ENCODE measurements around the gene ESR1.
"Not testable (repeated sequence)": the region's sequence is repeated elsewhere in the genome, so short reads cannot be mapped to it uniquely, and the experiment has no call there.

ESR1 gene

DNA sequence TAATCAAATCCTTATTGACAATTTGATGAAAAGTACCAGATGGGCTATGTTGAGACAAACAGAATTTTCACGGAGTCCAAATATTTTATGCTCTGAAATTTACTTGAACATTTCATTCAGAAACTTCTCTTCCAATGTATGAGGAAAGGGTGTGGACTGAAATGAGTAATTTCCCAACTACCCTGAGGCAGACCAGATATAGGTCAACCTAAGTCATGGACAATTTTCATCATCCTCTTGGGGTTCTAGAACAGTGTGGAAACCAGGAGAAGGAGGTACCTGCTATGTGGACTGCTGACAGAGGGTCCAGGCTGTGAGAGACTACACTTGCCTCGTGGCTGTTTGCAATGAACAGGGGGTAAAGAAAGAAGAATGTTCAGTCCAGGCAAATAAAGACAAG lies 323.0 kb downstream of the ESR1 start:
- no peaks in the 10 kb centered on the region for H3K27me3 Mint-ChIP-seq
- CTCF ChIA-PET: no interaction called here
- H3K36me3 Mint-ChIP-seq: peaks cover 66% of the 10 kb centered on the region
- no peak for DNase-seq
- no peak overlapping the region for H3K4me3 Mint-ChIP-seq
- H3K9me3 Mint-ChIP-seq: no peaks in the 10 kb centered on the region
- peaks cover 2% of the 10 kb centered on the region for H3K4me1 Mint-ChIP-seq
- no peak overlapping the region for H3K27ac Mint-ChIP-seq

GRCh38 chr6:152135755-152136448 lies 328.4 kb downstream of the ESR1 start:
- Mint-ChIP-seq H3K27me3 (no peaks in the 10 kb centered on the region), H3K4me1 (no peaks in the 10 kb centered on the region), H3K4me3 (no peak overlapping the region), H3K36me3 (peaks cover 77% of the 10 kb centered on the region), H3K9me3 (no peaks in the 10 kb centered on the region), H3K27ac (peak overlapping the region; percentile 4)
- CTCF ChIA-PET: interaction anchor here (1.4 to 2.4 kb wide), 2 partner anchors 11 to 132 kb away, joined by 3 to 6 read pairs; no protein-coding TSS in a partner anchor
- DNase-seq: no peak

DNA sequence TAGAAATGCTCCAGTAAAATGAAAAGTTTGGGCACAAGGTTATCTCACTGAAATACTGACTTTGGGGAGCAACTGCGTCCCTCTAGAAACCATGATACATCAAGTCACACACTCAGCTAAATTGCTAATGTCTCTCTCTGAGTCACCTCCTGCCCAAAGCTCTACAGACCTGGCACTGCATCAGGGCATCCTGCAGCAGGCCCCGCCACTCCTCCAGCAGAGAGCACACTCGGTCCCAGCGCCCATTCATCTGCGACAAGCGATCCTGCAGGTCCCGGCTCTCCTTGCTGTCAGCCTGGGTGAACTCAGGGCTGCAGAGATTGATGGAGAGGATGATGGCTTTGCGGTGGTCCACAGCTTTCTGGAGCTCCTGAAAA lies 329.0 kb downstream of the ESR1 start:
- no peaks in the 10 kb centered on the region for H3K27me3 Mint-ChIP-seq
- H3K27ac Mint-ChIP-seq: no peak overlapping the region
- DNase-seq: no peak
- H3K36me3 Mint-ChIP-seq: peaks cover 73% of the 10 kb centered on the region
- CTCF ChIA-PET: interaction anchor here (1.4 to 2.4 kb wide), 2 partner anchors 12 to 132 kb away, joined by 3 to 6 read pairs; no protein-coding TSS in a partner anchor
- H3K4me3 Mint-ChIP-seq: no peak overlapping the region
- H3K9me3 Mint-ChIP-seq: no peaks in the 10 kb centered on the region
- H3K4me1 Mint-ChIP-seq: no peaks in the 10 kb centered on the region

DNA sequence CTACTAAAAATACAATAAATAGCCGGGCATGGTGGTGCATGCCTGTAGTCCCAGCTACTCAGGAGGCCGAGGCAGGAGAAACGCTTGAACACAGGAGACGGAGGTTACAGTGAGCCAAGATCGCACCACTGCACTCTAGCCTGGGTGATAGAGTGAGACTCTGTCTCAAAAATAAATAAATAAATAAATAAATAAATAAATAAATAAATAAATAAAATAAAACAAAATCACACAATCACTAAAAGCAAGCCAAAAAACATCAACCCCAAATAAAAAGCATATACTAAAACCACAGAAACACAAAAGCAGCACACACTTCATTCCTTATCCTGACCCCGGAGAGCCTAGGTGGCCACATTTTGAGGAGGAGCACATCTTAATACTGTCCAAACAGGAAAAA lies 330.9 kb downstream of the ESR1 start:
- H3K4me3 Mint-ChIP-seq, H3K27me3 Mint-ChIP-seq, CTCF ChIA-PET, H3K4me1 Mint-ChIP-seq, DNase-seq, H3K9me3 Mint-ChIP-seq, H3K27ac Mint-ChIP-seq: not testable (repeated sequence)
- peaks cover 69% of the 10 kb centered on the region for H3K36me3 Mint-ChIP-seq

DNA sequence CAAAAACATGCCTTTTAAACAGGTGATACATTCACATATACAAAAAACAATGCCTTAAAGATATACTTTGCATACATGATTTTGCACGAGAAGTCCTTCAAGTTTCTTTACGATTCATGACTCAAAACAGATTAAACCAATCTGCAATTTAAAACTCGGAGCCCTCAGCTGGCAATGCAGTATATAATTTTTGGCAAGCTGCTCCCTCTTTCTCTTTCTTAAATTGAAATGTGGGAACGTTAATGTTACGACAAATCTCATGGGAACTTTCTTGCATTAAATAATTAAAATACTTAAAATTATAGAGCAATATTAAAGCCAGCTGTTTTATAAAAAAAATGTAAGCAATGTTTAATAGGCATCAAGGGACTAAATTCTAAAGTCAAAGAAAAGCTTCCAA lies 334.6 kb downstream of the ESR1 start:
- Mint-ChIP-seq H3K27ac (no peak overlapping the region), H3K36me3 (peaks cover 59% of the 10 kb centered on the region), H3K4me1 (no peaks in the 10 kb centered on the region), H3K9me3 (no peaks in the 10 kb centered on the region), H3K4me3 (no peak overlapping the region), H3K27me3 (no peaks in the 10 kb centered on the region)
- CTCF ChIA-PET: no interaction called here
- no peak for DNase-seq

GRCh38 chr6:152143359-152143758 lies 335.9 kb downstream of the ESR1 start:
- no peak overlapping the region for H3K27ac Mint-ChIP-seq

DNA sequence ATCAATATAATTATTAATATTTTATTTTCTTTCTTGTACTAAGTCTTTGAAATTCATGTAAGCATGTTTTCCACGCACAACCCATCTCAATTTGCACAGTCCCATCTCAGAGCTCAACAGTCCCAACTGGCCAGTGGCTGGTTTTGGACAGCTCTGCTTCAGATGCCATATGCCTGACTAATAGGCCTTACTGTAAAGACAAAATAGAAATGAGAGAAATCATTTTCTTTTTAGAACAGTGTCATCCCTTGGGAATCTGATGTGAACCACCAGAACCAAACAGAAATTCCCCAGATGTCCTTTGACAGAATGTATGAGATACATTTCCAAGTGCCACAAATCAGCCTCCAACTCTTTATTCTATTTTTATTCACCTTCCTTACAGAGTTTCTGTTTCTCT lies 338.9 kb downstream of the ESR1 start:
- no peak overlapping the region for H3K27ac Mint-ChIP-seq
- DNase-seq: no peak
- H3K4me3 Mint-ChIP-seq: no peak overlapping the region
- no peaks in the 10 kb centered on the region for H3K27me3 Mint-ChIP-seq
- no peaks in the 10 kb centered on the region for H3K9me3 Mint-ChIP-seq
- H3K4me1 Mint-ChIP-seq: no peaks in the 10 kb centered on the region
- peaks cover 61% of the 10 kb centered on the region for H3K36me3 Mint-ChIP-seq
- CTCF ChIA-PET: no interaction called here

More at GRCh38 chr6:152143359-152143758, 335.9 kb downstream of the ESR1 start:
- CTCF ChIA-PET: no interaction called here
- no peak for DNase-seq
- Mint-ChIP-seq H3K4me1 (no peaks in the 10 kb centered on the region), H3K4me3 (no peak overlapping the region), H3K9me3 (no peaks in the 10 kb centered on the region), H3K36me3 (peaks cover 59% of the 10 kb centered on the region), H3K27me3 (no peaks in the 10 kb centered on the region)

GRCh38 chr6:152147269-152147668 lies 339.8 kb downstream of the ESR1 start:
- CTCF ChIA-PET: no interaction called here
- no peak overlapping the region for H3K4me3 Mint-ChIP-seq
- peaks cover 70% of the 10 kb centered on the region for H3K36me3 Mint-ChIP-seq
- no peak for DNase-seq
- no peaks in the 10 kb centered on the region for H3K4me1 Mint-ChIP-seq
- H3K27ac Mint-ChIP-seq: no peak overlapping the region
- H3K27me3 Mint-ChIP-seq: no peaks in the 10 kb centered on the region
- H3K9me3 Mint-ChIP-seq: no peaks in the 10 kb centered on the region

DNA sequence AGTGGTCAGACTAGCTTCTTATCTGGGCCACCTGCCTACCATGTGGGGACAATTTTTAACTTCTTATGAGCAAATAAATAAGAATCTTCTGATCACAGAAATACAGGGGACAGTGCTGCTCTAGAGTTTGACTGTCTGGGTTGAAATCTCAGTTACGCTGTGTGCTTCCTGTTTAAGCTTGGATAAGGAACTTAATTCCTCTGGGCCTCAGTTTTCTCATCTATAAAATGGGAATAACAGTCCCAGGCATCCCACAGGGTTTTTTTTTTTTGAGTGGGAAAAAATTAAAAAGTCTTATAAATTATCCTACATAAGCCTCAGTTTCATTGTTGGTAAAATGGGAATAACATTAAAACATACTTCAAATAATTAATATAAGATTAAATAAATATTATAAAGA lies 340.9 kb downstream of the ESR1 start:
- no peak overlapping the region for H3K27ac Mint-ChIP-seq
- no peaks in the 10 kb centered on the region for H3K4me1 Mint-ChIP-seq
- peaks cover 62% of the 10 kb centered on the region for H3K36me3 Mint-ChIP-seq
- no peak overlapping the region for H3K4me3 Mint-ChIP-seq
- H3K27me3 Mint-ChIP-seq: no peaks in the 10 kb centered on the region
- no peak for DNase-seq
- no peaks in the 10 kb centered on the region for H3K9me3 Mint-ChIP-seq
- CTCF ChIA-PET: no interaction called here

DNA sequence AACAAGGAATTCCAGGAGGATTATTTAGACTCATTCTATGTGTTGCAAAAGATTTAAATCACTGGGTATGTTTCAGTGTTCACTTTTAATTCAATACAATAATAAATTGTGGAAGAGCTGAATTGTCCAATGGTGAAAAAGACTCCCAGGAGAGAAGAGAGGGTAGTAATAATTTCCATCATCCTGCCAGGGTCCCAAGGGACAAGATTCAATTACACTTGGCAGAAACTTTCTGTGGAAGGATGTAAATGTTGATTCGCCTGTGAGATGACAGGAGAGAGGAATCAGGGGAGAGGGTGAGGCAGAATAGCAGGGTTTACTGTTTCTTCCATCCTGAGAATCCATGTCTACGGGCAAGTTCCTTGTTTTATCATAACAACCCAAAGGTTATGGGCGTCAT lies 342.7 kb downstream of the ESR1 start:
- Mint-ChIP-seq H3K4me1 (no peaks in the 10 kb centered on the region), H3K27ac (peak overlapping the region; percentile 50), H3K4me3 (no peak overlapping the region), H3K36me3 (peaks cover 63% of the 10 kb centered on the region), H3K27me3 (no peaks in the 10 kb centered on the region), H3K9me3 (no peaks in the 10 kb centered on the region)
- DNase-seq: no peak
- CTCF ChIA-PET: no interaction called here

DNA sequence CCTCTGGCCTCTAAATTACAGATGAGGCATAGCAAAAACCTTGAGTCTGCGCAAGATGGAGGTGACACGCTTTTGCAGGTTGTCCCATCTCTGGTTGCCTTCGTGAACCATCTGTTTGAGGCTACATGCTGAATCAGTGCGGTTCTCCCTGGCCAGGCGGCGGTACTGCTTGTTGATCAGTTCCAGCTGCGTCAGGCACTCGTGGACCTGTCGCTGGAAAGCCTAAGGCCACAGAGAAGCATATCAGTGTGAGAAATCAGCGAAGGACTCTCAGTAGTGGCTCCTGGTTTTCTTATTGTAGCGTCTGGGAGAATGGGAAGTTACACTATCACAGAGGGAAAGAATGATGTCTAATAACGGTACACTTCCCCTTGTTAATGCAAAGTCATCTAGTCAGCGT lies 344.4 kb downstream of the ESR1 start:
- CTCF ChIA-PET: no interaction called here
- Mint-ChIP-seq H3K9me3 (no peaks in the 10 kb centered on the region), H3K27ac (no peak overlapping the region), H3K4me1 (no peaks in the 10 kb centered on the region), H3K36me3 (peaks cover 65% of the 10 kb centered on the region), H3K4me3 (no peak overlapping the region), H3K27me3 (no peaks in the 10 kb centered on the region)
- DNase-seq: no peak

DNA sequence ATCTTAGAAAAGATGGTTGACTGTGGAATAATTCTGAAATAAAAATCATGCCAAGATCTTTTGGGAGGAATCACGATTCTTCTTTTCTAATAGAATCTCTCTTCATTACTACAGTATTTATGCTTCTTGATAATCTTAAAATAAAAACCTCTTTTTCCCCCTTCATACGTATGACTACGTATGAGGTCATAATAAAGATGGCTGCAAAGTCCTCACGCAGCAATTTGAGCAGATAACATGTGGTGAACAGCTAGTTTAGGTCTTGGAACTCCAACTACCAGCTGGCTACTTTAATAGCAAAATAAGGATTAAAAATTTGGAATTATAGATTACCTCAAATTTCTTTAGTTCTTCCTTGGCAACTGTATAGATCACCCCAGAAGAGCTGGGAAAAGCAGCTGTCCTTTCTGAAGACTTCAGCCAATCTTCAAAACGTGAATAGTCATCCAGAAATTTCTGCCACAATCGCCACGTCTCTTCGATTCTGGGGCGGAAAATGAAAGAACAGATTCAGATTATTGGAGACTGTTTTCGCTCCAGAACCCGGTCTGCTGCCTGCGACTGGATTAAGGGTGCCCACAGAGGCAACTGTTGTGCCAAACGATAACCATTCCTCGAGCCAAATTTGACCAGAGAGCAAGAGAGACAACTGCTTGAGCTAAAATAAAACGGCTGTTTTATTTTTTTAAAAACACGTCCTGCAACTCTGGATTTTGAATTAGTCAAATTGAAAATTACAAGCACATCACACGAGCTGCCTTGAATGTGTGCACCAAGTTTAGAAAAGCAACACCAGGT lies 347.3 kb downstream of the ESR1 start:
- H3K27ac Mint-ChIP-seq: no peak overlapping the region
- CTCF ChIA-PET: interaction anchor here (1.3 kb wide), 1 partner anchor 114 kb away, joined by 3 read pairs; no protein-coding TSS in a partner anchor

GRCh38 chr6:152155792-152156191 lies 348.3 kb downstream of the ESR1 start:
- CTCF ChIA-PET: no interaction called here
- peak overlapping the region; percentile 29 for H3K27ac Mint-ChIP-seq

More for the DNA sequence above, 347.3 kb downstream of the ESR1 start:
- Mint-ChIP-seq H3K4me3 (no peak overlapping the region), H3K27me3 (no peaks in the 10 kb centered on the region), H3K36me3 (peaks cover 56% of the 10 kb centered on the region), H3K9me3 (no peaks in the 10 kb centered on the region), H3K4me1 (no peaks in the 10 kb centered on the region)
- no peak for DNase-seq

GRCh38 chr6:152160346-152160745 lies 352.9 kb downstream of the ESR1 start:
- H3K27me3 Mint-ChIP-seq: no peaks in the 10 kb centered on the region
- no peaks in the 10 kb centered on the region for H3K9me3 Mint-ChIP-seq
- CTCF ChIA-PET: interaction anchor here (1.4 kb wide), 1 partner anchor 470 kb away, joined by 3 read pairs; no protein-coding TSS in a partner anchor
- no peak for DNase-seq
- no peaks in the 10 kb centered on the region for H3K4me1 Mint-ChIP-seq
- no peak overlapping the region for H3K4me3 Mint-ChIP-seq
- no peak overlapping the region for H3K27ac Mint-ChIP-seq
- peaks cover 45% of the 10 kb centered on the region for H3K36me3 Mint-ChIP-seq

More at GRCh38 chr6:152155792-152156191, 348.3 kb downstream of the ESR1 start:
- no peak overlapping the region for H3K4me3 Mint-ChIP-seq
- peaks cover 51% of the 10 kb centered on the region for H3K36me3 Mint-ChIP-seq
- no peak for DNase-seq
- H3K4me1 Mint-ChIP-seq: no peaks in the 10 kb centered on the region
- H3K9me3 Mint-ChIP-seq: no peaks in the 10 kb centered on the region
- no peaks in the 10 kb centered on the region for H3K27me3 Mint-ChIP-seq

- Mint-ChIP-seq H3K36me3 (peaks cover 47% of the 10 kb centered on the region), H3K27me3 (no peaks in the 10 kb centered on the region), H3K4me1 (no peaks in the 10 kb centered on the region), H3K27ac (no peak overlapping the region), H3K4me3 (no peak overlapping the region), H3K9me3 (no peaks in the 10 kb centered on the region)
- DNase-seq: no peak
- CTCF ChIA-PET: no interaction called here
Observed at GRCh38 chr6:152161501-152161900, 354.0 kb downstream of the ESR1 start.
